GM19438 (cell line): ENCODE results near the gene KIAA1671.
"Not testable (repeated sequence)": the region's sequence is repeated elsewhere in the genome, so short reads cannot be mapped to it uniquely, and the experiment has no call there.

Experiments
- ATAC-seq: cut with Tn5 transposase; IDR thresholded peaks from one replicate; pipeline ENCODE4 v1.9.1; 2021; ENCODE audit warnings: low read depth; ENCODE audit not compliant: unreplicated experiment

The KIAA1671 gene

GRCh38 chr22:25161916-25162530 lies 209.5 kb downstream of the KIAA1671 start:
- no peak for ATAC-seq

GRCh38 chr22:25162561-25162960 lies 210.0 kb downstream of the KIAA1671 start:
- ATAC-seq, result no peak

- no peak for ATAC-seq
Measured at GRCh38 chr22:25165785-25166184, 213.3 kb downstream of the KIAA1671 start.

- ATAC-seq, result no peak
Measured at GRCh38 chr22:25166266-25167040, 213.9 kb downstream of the KIAA1671 start.

GRCh38 chr22:25167082-25167481 lies 214.6 kb downstream of the KIAA1671 start:
- ATAC-seq, result no peak

GRCh38 chr22:25167834-25168601 lies 215.5 kb downstream of the KIAA1671 start:
- no peak for ATAC-seq

GRCh38 chr22:25169278-25170031 lies 216.9 kb downstream of the KIAA1671 start:
- no peak for ATAC-seq

GRCh38 chr22:25170426-25170980 lies 218.0 kb downstream of the KIAA1671 start:
- ATAC-seq, result no peak

GRCh38 chr22:25172153-25172552 lies 219.6 kb downstream of the KIAA1671 start:
- ATAC-seq, result no peak

GRCh38 chr22:25174156-25174887 lies 221.8 kb downstream of the KIAA1671 start:
- ATAC-seq, result no peak

- no peak for ATAC-seq
Measured at GRCh38 chr22:25174888-25175411, 222.4 kb downstream of the KIAA1671 start.

GRCh38 chr22:25176175-25176574 lies 223.7 kb downstream of the KIAA1671 start:
- no peak for ATAC-seq

GRCh38 chr22:25176799-25177198 lies 224.3 kb downstream of the KIAA1671 start:
- ATAC-seq, result no peak

GRCh38 chr22:25177226-25177625 lies 224.7 kb downstream of the KIAA1671 start:
- ATAC-seq, result no peak

GRCh38 chr22:25177895-25178294 lies 225.4 kb downstream of the KIAA1671 start:
- ATAC-seq, result no peak

- ATAC-seq, result not testable (repeated sequence)
Measured at GRCh38 chr22:25178348-25178747, 225.8 kb downstream of the KIAA1671 start.

GRCh38 chr22:25178869-25179631 lies 226.5 kb downstream of the KIAA1671 start:
- not testable (repeated sequence) for ATAC-seq
